DLD1 (cell line): Measurements from ENCODE around the gene NR6A1.

Experiments
- in situ Hi-C: cut with HindIII; loops from 2 replicates; pipeline ENCODE4 v1.10.0; 2017; ENCODE audit warnings: low sequenced_read_pairs

Gene NR6A1

DNA sequence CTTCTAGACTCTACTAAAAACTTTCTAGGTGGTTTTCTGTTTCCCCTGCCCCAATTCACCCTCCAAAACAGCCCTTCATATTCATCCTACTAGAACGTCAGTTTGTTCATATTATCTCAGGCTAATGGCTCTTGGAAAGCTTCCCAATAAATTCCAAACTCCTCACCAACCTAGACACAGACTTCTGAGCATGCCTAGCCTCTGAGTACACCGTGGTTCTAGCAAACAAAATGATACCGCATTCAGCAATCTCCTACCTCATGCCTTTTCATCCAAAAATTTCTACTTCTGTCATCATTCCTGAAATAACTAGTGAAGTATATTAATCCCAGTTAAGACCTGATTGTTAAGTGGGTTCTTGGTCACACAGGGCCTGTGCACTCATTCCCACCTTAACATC, 217.4 kb downstream of the NR6A1 start:
- in situ Hi-C loops: loop anchor here (10.0 kb wide), 2 partner anchors 171 to 211 kb away; no protein-coding TSS in a partner anchor

DNA sequence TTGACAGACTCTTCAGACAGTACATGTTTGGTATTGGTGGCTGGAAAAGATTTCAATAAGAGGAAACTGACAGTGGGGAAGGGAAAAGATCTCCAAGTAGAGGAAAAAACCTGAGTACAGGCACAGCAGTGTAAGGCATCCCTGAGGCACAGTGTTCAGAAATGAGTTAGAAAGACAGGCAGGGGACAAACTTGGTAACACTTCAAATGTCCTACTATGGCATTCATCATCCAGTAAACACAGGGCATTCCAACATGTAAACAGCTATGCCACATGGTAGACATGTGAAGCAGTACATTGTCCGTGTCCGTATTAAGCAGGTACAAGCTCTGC, 218.9 kb downstream of the NR6A1 start:
- in situ Hi-C loops: loop anchor here (10.0 kb wide), 2 partner anchors 173 to 213 kb away; no protein-coding TSS in a partner anchor

DNA sequence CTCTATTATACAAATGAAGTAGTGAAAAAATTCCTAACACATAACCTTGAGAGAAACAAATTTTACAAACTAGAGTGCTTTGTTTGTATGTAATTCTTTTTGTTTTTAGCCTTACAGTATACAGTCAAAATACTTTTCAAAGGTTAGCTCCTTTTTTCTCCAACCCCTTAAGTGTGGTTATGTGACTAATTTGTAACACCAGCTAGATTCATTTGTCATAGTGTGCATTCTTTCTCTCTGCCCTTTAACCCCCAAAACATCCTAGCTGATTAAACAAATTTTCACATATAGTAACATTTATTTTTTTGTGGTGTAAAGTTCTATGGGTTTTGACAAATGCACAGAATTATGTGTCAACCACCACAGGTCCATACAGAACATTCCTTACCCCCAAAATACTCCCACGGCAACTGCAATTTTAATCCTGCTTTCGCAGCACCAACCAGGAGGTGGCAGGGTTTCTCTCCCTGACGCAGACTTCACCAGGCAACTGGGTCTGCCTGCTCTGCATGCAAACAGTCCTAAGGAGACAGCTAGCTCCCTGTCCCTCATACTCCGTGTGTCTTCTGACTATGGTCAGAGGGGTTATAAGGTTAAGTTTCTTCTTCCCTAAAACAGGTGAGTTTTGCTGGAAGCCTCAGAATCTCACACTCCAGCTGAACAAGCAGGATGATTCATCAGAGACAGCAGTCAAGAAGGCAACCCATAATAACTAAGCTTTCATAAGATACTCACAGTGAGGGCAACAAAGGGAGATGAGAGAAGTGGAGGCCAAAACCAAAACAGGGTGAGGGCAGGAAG, 219.4 kb downstream of the NR6A1 start:
- in situ Hi-C loops: loop anchor here (10.0 kb wide), 2 partner anchors 173 to 213 kb away; no protein-coding TSS in a partner anchor

DNA sequence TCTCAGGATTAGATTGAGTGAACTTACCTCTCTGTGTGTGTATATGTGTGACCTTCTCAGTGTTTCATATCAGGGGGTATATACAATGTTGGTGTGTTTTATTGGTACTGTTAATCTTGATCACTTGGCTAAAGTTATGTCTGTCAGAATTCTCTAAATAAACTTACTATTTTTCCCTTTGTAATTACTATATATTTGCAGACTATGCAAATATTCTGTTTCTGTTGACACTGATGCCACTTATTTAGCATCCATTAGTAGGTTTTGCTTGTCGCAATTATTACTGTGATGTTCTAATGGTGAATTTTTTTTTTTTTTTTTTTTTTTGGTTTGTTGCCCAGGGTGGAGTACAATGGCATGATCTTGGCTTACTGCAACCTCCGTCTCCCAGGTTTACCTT, 221.0 kb downstream of the NR6A1 start:
- in situ Hi-C loops: loop anchor here (10.0 kb wide), 2 partner anchors 175 to 215 kb away; no protein-coding TSS in a partner anchor

DNA sequence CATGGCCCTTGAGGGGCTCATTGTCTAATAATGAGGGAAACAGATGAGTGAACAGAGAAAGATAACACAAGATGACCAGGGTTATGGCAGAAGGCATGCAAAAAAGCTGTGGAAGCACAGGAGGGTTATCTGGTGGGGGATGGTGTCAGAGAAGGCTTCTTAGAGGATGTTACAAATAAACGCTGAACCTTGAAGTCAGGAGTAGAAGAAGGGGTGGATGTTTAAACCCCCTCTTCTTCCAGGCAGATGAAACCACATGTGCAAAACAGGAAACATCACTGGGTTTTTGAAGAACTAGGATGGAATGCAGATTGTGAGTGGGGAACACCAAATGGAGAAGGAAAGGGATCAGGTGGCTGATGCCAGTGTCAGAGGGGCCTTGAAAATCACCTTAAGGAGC, 222.1 kb downstream of the NR6A1 start:
- in situ Hi-C loops: no loop called here

DNA sequence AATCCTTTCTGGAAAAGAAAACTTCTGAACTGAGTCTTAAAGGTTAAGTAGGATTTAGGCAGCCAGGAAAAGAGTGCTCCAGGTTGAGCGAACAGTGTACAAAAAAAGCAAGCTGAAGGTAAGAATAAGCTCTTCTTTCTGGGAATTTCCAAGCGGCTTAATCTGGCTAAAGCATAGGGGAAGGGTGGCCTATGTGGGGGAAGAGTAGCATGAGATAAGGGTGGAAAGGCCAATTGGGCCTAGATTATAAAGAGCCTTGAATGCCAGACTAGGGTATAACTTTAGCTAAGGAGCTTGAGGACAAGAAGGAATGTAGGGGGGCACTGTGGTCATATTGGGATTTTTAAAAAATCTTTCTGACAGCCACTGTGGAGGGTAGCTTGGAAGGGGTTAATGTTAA, 226.6 kb downstream of the NR6A1 start:
- in situ Hi-C loops: no loop called here

DNA sequence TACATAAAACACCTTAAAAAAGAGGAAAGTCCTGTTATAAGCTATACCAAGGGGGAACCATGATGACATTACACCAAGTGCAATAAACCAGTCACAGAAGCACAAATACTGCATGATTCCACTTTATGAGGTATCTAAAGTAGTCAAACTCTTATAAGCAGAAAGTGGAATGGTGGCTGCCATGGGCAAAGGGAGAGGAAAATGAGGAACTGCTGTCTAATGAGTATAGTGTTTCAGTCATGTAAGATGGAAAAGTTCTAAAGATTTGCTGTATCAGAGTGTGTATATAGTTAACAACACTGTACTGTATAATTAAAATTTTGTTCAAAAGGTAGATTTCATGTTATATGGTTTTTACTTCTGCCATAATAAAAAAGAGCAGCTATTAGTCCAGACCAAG, 229.3 kb downstream of the NR6A1 start:
- in situ Hi-C loops: no loop called here

DNA sequence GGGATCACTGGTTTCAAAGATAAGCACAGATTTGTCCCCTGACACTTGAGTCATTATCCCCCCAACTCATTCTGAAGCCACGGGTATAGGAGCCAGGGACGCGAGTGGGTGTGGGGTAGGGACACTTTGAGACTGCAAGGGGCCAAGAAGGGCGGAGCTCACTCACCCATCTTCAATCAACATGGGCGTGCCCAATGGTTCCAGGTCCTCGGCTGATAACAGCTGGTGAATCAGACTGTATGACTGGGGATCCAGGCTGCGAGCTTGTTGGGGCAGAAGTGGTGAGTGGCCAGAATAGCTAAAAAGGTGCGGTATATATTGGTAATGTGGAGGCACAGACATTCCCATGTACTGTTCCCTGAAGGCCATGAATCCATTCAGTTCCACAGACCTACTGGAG, 233.2 kb downstream of the NR6A1 start:
- in situ Hi-C loops: no loop called here

DNA sequence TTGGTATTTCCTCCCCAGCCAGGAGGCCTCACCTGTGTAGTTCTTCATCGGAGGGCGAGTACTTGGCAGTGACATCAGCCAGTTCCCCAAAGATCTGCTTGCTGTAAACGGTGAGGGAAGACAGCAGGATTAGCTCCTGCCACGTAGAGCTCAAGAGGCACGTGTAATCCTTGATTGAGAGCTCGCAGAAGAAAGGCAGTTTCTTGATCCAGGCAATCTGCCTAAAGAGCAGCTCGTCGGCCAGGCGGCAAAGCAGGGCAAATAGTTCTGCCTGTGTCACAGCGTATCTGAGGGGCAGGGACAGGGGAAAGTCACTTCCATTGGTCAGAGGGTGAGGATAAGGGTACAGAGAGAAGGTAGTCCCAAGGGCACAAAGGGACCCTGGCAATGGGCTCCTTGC, 235.3 kb downstream of the NR6A1 start:
- in situ Hi-C loops: no loop called here

DNA sequence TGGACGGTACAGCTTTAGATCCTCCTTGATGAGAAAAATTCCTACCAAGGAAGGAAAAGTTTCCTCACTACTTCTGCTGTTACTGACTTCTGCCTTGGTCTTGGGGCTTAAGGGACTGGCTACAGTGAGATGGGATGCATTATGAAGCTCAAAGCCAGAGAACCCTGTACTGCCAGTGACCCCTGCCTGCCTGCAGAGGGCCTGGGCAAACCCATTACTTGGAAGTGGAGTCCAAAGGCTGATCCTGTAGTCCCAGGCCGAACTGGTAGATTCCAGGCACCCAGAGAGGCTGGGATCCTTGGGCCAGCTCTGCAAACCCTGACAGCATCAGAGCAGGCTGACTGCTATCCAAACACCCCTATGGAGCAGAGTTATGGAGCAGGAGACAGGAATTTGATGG, 238.2 kb downstream of the NR6A1 start:
- in situ Hi-C loops: no loop called here

DNA sequence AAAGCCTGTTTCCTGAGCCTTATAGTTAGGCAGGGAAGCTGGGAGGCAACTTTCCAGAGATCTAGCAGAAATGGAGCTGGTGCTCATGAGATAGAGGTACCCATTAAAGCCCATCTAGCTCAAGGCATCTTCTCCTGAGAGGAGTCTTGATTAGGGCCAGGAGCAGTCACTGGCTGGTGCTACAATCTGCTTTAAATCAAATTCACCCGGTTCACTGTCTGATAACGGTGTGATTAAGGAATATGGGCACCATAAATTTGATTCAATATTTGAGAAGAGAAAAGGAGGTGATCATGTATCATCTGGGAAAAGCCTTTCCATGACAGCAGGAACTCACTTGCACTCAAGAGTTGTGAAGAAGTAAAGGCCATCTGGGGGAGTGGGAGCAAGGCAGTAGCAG, 240.0 kb downstream of the NR6A1 start:
- in situ Hi-C loops: no loop called here

DNA sequence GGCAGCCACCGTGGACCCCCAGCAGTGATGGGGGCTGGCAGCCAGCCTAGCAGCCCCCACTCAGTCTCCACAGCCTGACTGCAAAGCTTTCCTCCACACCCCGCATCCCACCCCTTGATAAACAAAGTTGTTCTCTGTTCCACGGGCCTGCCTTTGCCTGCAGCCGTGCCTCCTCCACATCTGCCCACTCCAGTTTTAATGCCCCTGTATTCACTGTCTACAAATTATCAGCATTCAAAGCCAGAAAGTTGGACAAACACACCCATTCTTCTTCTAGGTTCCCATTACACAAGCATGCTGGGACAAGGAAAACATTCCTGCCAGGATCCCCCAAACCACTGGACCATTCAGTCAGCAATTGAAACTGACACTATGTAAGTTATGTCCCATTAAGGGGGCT, 240.9 kb downstream of the NR6A1 start:
- in situ Hi-C loops: no loop called here

DNA sequence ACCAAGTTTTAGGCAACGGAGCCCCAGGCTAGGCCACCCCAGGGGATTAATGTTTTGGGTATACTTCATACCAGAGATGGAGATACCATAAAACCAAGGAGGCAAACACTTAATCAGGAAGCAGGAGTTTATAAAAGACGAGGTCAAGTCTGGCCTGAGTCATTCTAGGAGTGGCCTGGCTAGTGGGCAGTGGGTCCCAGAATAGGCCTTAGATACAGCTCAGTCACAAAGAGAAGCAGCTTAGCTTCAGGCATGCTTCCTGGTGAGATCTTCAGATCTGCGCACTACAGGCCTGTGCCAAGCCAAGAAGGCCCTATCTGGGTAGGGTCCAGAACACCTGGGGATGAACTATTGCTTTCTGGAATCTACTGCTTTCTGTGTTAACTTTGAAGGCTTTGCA, 243.3 kb downstream of the NR6A1 start:
- in situ Hi-C loops: no loop called here

DNA sequence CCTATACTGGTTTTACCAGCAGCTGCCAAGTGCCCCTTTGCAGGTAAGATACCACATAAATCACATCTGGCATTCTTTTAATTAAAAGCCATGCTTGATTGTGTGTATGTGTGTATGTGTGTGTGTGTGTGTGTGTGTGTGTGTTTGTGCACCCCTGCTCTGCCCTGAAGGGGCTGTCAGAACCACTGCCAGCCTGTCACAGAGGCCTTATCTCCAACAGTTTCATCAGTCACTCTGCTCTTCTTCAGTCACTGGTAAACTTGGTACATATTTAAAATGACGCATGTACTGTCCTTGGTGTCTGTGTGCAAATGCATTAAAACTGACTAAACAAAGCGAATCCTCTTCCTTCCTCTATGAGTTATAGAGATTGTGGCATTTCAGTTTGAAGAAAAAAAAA, 244.9 kb downstream of the NR6A1 start:
- in situ Hi-C loops: no loop called here

DNA sequence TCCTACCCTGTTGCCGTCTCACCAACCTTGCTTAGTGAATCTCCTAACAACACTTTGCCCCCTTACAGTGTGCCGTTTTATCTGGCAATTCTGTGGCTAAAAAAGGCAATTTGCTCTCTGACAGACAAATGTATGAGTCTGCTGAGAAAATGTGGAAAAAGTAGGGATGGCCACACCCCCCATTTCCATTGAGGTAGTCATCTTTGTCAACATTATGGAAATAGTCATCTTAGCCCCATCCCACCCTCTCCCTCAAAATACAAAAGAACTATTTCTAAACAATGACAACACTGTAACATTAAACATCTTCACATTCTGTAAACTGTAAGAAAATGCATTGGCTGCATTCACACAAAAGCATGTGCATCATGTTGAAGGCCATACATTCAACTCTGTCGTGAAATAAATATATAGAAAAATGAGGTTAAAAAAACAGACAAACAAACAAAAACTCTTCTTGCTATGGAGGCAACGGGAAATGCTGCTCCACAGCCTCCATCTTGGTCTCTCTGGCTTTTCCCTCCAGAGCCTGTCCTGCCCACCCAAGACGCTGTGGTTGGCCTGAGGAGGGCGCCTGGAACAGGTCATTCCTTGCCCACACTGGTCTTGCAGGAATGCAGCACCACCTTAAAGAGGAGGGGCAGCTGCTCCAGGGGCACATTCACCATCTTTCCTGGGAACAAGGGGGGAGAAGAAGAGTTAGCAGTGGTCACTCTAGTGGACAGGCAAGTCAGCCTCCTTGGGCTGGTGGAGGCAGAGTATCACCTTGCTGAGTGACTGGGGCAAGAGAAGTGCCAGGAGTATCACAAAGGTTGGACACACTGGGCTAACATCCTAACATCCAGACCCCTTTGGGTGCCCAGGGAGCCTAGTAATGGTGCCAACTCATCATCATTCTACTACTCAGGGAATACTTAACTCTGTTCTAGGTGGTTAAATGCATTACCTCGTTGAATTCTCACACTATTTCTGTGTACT, 248.7 kb downstream of the NR6A1 start:
- in situ Hi-C loops: no loop called here

DNA sequence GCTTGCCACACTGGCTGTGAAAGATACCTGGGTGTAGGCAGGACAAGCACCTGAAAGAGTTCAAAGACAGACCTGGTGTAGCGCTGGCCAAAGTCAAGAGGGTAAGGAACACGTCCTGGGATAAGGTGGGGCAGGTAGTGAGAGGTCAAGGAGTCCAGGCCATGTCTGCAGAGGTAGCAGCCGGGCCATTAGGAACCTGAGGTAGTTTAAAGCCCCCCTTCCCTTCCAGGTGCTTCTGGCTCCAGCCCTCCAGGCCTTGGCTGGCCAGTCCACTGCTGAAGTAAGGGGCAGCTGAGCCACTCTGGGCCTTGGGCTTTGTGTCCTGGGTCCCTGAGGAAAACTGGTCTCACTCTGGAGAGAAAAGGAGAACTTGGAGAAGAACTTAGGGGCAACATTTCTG, 250.0 kb downstream of the NR6A1 start:
- in situ Hi-C loops: no loop called here

DNA sequence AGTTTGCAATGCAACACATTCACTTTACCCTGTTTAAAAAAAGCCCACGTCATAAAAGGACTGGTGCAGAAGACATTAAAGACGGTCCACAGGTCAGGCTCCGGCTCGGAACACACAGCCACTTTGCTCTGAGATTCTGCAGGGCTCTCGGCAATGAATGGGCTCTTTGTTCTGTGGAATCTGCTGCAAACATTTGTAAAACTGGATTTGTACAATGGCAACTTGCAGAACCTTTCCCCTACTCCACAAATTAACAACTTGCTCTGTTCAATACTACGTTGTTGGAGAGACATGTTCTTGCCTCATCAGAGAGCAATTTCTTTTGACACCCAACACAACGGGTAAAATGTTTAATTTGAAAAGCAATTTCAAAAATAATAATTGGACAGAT, 250.9 kb downstream of the NR6A1 start:
- in situ Hi-C loops: no loop called here

DNA sequence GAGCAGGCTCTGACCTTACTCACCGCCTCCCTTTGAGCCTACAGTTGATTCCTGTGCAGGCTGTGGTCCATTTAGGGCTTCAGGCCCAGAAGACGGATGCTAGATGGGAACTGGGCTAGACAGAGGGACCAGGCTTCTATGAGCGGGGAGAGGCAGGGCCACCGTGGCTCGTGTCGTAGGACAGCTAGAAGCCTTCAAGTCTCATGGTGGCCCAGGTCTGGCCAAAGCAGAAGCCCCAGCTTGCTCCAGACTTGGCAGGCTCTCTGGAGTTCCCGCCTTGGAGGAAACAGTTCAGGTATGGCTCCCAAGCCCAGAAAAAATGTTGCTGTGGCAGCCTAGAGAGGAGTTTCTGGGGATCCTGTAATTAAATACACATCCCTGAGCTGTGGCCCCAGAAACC, 253.0 kb downstream of the NR6A1 start:
- in situ Hi-C loops: no loop called here

DNA sequence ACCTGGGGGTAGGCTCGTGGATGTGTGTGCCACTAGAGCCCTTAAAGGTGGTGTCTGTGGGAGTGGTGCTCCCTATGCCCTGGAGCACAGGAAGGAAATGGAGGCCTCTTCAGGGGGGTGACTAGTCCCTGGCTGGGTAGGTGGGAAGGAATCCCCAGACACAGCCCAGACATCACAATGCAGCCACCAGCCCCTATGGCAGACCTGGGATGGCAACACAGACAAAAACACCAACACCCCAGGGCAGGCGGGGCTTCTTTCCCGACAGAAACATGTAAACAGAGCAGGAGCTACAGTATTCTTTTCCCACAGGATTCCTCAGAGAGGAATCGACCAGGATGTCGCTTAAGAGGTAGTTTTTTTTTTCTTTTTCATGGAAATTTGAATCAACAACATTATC, 253.5 kb downstream of the NR6A1 start:
- in situ Hi-C loops: no loop called here

DNA sequence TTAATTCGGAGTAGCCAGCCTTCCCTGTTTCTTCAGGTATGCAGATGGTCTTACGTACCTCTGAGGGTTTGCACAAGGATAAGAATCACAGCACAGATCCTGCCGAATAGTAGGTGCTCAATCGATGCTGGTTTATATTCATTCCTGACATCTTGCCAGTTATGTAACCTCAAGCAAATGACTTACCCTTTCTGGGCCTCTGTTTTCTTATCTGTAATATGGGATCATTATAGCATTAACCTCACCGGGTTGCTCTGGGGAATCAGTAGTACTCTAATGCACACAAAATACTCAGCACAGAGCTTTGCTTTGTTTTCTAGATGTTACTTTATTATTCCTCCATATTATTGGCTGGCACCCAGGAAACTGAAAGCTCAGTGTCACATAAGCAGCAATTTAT, 256.2 kb downstream of the NR6A1 start:
- in situ Hi-C loops: no loop called here

DNA sequence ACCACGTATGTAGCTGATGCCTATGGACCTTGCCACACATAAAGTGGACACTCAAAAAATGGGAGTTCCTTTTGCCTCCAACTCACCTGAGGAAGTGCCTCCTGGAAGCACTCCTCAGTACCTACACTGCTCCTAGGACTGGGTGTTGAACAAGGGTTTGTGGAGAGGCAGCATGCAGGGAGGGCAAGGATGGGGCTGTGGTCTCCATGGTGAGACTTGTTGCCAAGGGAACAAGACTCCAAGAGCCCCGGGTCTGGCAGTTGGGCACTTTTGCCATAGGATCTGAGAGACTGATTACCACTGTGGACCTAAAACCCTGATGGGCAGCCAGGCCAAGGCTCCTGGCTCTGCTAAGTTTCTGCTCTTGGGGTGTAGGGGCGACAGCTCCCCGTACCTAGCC, 257.0 kb downstream of the NR6A1 start:
- in situ Hi-C loops: no loop called here
